Measurements from ENCODE around the gene FBXO10.
"Not testable (repeated sequence)": the region's sequence is repeated elsewhere in the genome, so short reads cannot be mapped to it uniquely, and the experiment has no call there.

FBXO10 gene

GRCh38 chr9:37511016-37512010 lies 64.9 kb downstream of the FBXO10 start:
- peak; percentile 39 for DNase-seq (ENCODE audit: low spot score)
- TF ChIP-seq, protein P1, sequence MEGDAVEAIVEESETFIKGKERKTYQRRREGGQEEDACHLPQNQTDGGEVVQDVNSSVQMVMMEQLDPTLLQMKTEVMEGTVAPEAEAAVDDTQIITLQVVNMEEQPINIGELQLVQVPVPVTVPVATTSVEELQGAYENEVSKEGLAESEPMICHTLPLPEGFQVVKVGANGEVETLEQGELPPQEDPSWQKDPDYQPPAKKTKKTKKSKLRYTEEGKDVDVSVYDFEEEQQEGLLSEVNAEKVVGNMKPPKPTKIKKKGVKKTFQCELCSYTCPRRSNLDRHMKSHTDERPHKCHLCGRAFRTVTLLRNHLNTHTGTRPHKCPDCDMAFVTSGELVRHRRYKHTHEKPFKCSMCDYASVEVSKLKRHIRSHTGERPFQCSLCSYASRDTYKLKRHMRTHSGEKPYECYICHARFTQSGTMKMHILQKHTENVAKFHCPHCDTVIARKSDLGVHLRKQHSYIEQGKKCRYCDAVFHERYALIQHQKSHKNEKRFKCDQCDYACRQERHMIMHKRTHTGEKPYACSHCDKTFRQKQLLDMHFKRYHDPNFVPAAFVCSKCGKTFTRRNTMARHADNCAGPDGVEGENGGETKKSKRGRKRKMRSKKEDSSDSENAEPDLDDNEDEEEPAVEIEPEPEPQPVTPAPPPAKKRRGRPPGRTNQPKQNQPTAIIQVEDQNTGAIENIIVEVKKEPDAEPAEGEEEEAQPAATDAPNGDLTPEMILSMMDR (IDR thresholded peaks at IDR 0.05; ENCODE audit: extremely low read depth, missing control alignments) = peak; percentile 40

- not testable (repeated sequence) for DNase-seq (ENCODE audit: low spot score)
Observed at GRCh38 chr9:37510053-37510452, 66.1 kb downstream of the FBXO10 start.

GRCh38 chr9:37509536-37509935 lies 66.6 kb downstream of the FBXO10 start:
- DNase-seq (ENCODE audit: low spot score) = no peak
- TF ChIP-seq, protein P1 (IDR thresholded peaks at IDR 0.05; ENCODE audit: extremely low read depth, missing control alignments) = no peak

- DNase-seq (ENCODE audit: low spot score) = no peak
- TF ChIP-seq, protein P1 (IDR thresholded peaks at IDR 0.05; ENCODE audit: extremely low read depth, missing control alignments) = no peak
Observed at GRCh38 chr9:37508834-37509206, 67.4 kb downstream of the FBXO10 start.

GRCh38 chr9:37508135-37508833 lies 67.9 kb downstream of the FBXO10 start:
- TF ChIP-seq, protein P1 (IDR thresholded peaks at IDR 0.05; ENCODE audit: extremely low read depth, missing control alignments) = no peak

DNA sequence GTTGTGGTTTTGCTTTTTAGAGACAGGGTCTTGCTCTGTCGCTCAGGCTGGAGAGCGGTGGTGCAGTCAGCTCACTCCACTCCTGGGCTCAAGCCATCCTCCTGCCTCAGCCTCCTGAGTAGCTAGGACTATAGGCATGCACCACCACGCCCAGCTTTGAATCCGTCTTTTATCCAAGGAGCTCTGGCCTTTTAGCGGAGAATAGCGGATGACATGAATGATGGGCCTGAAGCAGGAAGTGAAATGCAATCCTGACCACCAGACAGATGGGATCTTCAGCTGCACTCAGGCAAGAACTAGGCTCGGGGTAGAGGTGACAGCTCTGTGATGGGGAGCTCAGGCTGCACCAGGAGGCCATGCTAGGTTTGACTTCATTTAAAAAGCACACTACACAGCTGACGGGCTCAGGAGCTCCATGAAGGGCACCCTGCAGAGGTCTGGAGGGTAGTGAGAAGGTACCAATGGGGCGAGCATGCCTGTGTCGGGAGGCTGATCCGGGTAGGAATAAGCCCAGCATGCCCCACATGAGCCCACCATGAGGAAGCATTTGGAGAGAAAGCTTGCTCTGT lies 68.5 kb downstream of the FBXO10 start:
- TF ChIP-seq, protein P1 (IDR thresholded peaks at IDR 0.05; ENCODE audit: extremely low read depth, missing control alignments) = no peak
- no peak for DNase-seq (ENCODE audit: low spot score)

More at GRCh38 chr9:37508135-37508833, 67.9 kb downstream of the FBXO10 start:
- DNase-seq (ENCODE audit: low spot score) = no peak

GRCh38 chr9:37504605-37505004 lies 71.6 kb downstream of the FBXO10 start:
- TF ChIP-seq, protein P1 (IDR thresholded peaks at IDR 0.05; ENCODE audit: extremely low read depth, missing control alignments) = no peak
- no peak for DNase-seq (ENCODE audit: low spot score)
